ENCODE data around the gene MRAS. TPM values are rescaled to one million over a fixed set of nuclear protein-coding genes. Genes with fewer than 3 reads are reported as not detected.
A peak's percentile ranks its signal among the peaks of the same experiment; 100 is the strongest.

The MRAS gene
- total RNA-seq, 2 donors from 2014 or later, result 174 to 288 TPM

DNA sequence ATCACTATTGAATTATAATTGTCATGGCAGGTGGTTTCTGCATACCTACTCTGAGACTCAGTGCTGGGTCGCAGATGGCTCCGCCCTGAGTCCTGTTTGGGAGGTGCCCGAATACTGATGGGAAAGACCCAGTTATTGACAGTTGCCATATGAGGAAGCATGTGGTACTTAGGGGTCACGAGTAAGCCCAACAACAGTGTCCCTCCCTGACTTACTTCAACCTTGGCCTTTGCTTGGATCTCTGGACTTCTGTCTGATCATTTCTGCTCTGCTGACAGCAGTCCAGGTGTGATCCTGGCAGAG lies 16.8 kb downstream of the MRAS start:
- Histone ChIP-seq H3K27me3 (no peaks in the 10 kb centered on the region), H3K36me3 (no peaks in the 10 kb centered on the region), H3K4me3 (no peak overlapping the region), H3K27ac (peak overlapping the region; percentile 79 to 95), H3K9me3 (no peaks in the 10 kb centered on the region), H3K4me1 (peaks cover 0 to 100% of the 10 kb centered on the region in 2 donors)
- DNase-seq (ENCODE audit: low spot score), result no peak
- TF ChIP-seq, protein P1, sequence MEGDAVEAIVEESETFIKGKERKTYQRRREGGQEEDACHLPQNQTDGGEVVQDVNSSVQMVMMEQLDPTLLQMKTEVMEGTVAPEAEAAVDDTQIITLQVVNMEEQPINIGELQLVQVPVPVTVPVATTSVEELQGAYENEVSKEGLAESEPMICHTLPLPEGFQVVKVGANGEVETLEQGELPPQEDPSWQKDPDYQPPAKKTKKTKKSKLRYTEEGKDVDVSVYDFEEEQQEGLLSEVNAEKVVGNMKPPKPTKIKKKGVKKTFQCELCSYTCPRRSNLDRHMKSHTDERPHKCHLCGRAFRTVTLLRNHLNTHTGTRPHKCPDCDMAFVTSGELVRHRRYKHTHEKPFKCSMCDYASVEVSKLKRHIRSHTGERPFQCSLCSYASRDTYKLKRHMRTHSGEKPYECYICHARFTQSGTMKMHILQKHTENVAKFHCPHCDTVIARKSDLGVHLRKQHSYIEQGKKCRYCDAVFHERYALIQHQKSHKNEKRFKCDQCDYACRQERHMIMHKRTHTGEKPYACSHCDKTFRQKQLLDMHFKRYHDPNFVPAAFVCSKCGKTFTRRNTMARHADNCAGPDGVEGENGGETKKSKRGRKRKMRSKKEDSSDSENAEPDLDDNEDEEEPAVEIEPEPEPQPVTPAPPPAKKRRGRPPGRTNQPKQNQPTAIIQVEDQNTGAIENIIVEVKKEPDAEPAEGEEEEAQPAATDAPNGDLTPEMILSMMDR (IDR thresholded peaks at IDR 0.05), result no peak

DNA sequence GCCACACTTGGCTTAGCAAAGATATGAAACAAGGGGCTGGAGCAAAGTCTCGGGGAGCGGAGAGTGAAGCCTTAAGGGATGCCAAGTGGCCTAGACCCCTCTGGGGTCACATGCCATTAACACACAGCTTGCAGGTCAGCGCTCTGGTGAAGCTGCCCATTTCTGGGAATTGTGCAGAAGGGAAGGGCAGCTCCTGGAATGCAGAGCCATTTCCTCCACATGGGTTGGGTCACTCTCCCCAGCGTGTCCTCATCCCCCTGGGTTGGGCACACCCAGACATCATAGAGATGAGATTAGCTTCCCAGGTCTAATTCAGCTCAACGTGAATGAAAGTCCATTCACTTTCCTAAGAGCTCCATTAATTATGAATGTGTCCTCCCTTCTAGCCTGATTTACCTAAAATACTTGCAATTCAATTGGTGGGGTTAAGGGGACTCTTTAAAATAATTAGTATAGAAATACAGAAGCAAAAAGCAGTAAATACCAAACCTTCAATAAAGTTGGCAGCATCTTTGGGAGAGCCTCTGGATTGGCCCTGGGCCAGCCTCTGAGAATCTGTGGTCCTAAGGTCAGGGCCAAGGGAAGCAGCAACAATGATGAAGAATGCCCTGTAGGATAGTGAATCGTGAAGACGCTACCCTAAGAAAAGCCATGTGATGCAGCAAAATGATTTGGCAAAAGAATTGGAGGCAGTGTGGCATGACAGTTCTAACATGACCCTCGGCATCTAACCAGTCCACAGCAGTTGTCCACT lies 17.8 kb downstream of the MRAS start:
- Histone ChIP-seq H3K4me3 (no peak overlapping the region), H3K27ac (peak overlapping the region; percentile 79 to 95), H3K36me3 (no peaks in the 10 kb centered on the region), H3K27me3 (no peaks in the 10 kb centered on the region), H3K9me3 (no peaks in the 10 kb centered on the region), H3K4me1 (peaks cover 0 to 100% of the 10 kb centered on the region in 2 donors)
- TF ChIP-seq, protein P1 (IDR thresholded peaks at IDR 0.05), result no peak
- no peak for DNase-seq (ENCODE audit: low spot score)

DNA sequence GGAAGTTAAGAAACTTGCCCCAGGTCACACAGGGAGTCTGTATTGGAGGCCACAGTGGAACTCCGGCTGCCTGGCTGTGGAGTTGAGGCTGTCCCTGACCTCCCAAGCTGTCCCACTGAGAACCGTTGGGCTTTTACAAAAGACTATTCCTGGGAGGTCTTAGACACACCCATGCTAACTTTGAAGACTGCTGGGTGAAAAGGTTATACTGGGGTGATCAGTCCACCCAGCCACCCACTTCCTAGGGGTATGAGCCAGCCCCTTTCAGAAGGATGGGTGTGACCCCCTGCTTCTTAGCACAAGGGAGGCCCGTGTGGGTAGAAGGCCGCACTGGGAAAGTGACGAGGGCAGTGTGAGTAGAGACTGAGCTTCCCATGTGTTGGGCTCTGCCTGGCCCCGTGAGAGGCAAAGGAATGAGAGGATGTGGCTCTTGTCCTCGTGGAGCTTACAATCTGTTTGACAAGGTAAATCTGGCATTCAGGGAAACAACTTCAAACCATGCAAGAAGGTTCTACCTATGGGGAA lies 19.0 kb downstream of the MRAS start:
- Histone ChIP-seq H3K27ac (peak overlapping the region; percentile 79 to 95), H3K9me3 (no peaks in the 10 kb centered on the region), H3K27me3 (no peaks in the 10 kb centered on the region), H3K36me3 (no peaks in the 10 kb centered on the region), H3K4me1 (peaks cover 0 to 100% of the 10 kb centered on the region in 2 donors), H3K4me3 (no peak overlapping the region)
- TF ChIP-seq, protein P1 (IDR thresholded peaks at IDR 0.05), result no peak
- no peak for DNase-seq (ENCODE audit: low spot score)

DNA sequence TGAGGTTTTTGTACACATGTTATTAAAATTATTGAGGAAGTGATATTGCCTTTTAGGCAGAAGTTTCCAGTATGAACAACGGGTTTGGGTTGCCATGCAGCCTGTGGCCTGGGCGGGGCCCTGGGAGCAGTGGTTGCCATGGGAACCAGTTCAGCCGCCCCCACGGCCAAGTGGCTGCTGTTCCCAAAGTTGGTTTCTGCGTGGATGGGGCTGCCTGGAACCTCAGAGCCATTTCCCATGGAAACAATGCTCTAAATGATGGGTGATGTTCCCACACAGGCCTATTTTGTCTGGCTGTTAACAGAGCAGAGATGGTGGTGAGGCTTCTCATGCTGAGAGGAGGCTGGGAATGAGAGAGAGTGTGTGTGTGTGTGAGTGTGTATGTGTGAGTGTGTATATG lies 19.5 kb downstream of the MRAS start:
- Histone ChIP-seq H3K27ac (peak overlapping the region; percentile 79 to 95), H3K9me3 (no peaks in the 10 kb centered on the region), H3K4me3 (no peak overlapping the region), H3K27me3 (no peaks in the 10 kb centered on the region), H3K36me3 (no peaks in the 10 kb centered on the region), H3K4me1 (peaks cover 0 to 96% of the 10 kb centered on the region in 2 donors)
- DNase-seq (ENCODE audit: low spot score), result peak; percentile 75
- TF ChIP-seq, protein P1 (IDR thresholded peaks at IDR 0.05), result no peak

DNA sequence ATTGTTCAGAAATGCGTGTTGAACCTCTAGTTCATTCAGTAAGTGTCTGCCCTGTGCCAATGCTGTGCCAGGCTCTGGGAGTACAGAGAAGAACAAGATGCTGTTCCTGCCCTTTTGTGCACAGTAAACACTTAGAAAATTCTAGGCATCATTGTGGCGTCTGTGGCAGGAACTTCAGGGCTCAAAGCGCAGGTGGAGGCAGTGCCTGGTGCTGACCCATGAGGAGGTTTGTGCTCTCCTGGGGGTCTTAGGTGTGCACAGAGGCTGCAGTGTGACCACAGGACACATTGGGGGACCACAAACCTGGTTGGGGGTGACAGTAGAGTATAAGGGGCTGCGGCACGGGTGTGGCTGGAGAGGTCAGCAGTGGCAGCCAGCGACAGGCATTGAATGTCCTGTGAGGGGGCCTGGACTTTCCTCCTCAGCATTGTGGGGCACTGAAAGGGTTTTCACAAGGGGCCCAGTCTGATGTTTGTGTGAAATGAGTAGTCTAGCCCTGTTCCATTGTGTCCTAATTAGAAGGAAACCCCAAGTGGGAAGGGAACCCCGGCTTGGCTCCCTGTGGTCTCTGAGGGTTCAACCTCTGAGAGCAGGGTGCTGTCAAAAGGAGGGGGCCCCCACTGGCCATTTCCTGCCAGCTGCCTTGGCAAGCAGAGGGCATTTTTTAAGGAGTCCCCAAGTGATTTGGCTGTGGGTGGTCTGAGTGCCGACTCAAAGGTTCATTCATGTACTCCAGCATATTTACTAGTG lies 20.9 kb downstream of the MRAS start:
- no peak for DNase-seq (ENCODE audit: low spot score)
- Histone ChIP-seq H3K36me3 (no peaks in the 10 kb centered on the region), H3K9me3 (no peaks in the 10 kb centered on the region), H3K27me3 (no peaks in the 10 kb centered on the region), H3K4me3 (no peak overlapping the region), H3K27ac (peak overlapping the region; percentile 79 to 95), H3K4me1 (peaks cover 0 to 86% of the 10 kb centered on the region in 2 donors)
- TF ChIP-seq, protein P1 (IDR thresholded peaks at IDR 0.05), result no peak
